Epithelial cell of esophagus (primary cell): ENCODE measurements around the gene ZSCAN1.

Experiments used
- DNase-seq: peaks from one replicate; pipeline ENCODE4 v3.0.0; 2010; ENCODE audit warnings: low read depth
- H3K4me3 ChIP-seq: 2 replicates; pipeline ENCODE4 v1.5.1; 2011; ENCODE audit warnings: mild to moderate bottlenecking, low read length, control low read depth
- TF ChIP-seq, protein P1 (sequence below): IDR thresholded peaks from 2 replicates; pipeline ENCODE4 v1.5.1; 2011; ENCODE audit warnings: low read depth, mild to moderate bottlenecking, low read length, control low read depth, inconsistent platforms; ENCODE audit not compliant: insufficient read depth; ENCODE audit errors: missing control alignments

ZSCAN1 gene

DNA sequence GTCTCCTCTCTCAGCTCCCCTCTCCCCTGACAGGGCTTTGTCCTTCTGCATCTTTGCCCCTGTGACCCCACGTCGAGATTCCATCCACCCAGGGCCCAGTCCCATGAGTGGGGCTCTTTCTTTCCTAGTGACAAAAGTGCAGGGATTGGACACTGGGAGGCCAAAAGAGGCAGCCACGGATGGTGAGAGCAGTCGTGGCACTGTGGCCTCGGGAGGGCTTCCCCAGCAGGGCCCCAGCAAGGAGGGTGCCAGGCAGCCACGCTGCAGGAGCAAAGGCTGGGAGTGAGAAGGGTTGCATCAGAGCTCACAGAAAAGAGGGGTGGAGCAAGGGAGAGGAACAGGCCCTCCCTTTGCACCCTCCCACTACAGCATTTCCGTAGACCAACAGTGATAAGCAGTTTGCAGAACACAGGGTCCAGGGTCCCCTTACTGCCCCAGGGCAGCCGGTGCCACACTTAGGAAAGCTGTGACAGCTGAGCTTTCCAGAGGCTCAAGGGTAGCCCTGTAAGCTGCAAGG is 4.9 kb downstream of the ZSCAN1 start:
- H3K4me3 ChIP-seq: no peak overlapping the region
- DNase-seq: no peak
- TF ChIP-seq, protein P1, sequence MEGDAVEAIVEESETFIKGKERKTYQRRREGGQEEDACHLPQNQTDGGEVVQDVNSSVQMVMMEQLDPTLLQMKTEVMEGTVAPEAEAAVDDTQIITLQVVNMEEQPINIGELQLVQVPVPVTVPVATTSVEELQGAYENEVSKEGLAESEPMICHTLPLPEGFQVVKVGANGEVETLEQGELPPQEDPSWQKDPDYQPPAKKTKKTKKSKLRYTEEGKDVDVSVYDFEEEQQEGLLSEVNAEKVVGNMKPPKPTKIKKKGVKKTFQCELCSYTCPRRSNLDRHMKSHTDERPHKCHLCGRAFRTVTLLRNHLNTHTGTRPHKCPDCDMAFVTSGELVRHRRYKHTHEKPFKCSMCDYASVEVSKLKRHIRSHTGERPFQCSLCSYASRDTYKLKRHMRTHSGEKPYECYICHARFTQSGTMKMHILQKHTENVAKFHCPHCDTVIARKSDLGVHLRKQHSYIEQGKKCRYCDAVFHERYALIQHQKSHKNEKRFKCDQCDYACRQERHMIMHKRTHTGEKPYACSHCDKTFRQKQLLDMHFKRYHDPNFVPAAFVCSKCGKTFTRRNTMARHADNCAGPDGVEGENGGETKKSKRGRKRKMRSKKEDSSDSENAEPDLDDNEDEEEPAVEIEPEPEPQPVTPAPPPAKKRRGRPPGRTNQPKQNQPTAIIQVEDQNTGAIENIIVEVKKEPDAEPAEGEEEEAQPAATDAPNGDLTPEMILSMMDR: no peak

DNA sequence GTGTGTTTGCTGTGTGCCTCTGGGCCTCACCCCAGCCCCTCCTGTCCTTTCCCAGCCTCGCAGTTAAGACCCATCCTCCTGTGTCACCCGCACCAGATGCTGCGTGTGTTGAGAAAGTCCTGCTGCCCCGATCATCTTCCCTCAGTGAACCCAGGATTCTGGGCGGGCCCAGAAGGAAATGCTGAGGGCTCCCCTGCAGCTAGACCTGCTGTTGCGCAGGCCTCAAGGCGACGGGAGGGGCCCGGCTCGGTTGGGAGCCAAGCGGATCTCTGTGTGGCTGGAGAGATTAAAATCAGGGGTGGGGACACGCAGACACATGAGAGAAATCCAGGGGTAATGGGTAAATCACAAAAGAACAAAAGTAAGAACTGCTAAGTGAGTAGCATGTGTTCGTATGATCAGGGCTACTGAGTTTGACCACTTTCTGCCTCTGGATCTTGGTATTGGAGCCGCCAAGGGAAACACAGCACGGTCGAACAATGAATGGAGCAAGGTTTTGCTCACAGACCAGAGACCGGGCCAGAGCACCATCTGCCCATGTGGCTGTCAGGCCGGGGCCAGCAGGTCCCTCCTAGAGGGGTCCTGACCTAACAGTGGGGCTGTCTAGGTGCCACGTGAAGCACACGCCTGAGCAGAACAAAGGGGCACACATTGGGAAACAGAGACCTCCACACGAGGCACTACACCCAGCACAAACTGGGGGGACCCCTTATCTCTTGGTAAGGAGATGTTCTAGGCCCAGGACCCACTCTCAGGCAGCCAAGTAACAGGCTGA is 7.1 kb downstream of the ZSCAN1 start:
- no peak for DNase-seq
- TF ChIP-seq, protein P1: no peak
- no peak overlapping the region for H3K4me3 ChIP-seq

DNA sequence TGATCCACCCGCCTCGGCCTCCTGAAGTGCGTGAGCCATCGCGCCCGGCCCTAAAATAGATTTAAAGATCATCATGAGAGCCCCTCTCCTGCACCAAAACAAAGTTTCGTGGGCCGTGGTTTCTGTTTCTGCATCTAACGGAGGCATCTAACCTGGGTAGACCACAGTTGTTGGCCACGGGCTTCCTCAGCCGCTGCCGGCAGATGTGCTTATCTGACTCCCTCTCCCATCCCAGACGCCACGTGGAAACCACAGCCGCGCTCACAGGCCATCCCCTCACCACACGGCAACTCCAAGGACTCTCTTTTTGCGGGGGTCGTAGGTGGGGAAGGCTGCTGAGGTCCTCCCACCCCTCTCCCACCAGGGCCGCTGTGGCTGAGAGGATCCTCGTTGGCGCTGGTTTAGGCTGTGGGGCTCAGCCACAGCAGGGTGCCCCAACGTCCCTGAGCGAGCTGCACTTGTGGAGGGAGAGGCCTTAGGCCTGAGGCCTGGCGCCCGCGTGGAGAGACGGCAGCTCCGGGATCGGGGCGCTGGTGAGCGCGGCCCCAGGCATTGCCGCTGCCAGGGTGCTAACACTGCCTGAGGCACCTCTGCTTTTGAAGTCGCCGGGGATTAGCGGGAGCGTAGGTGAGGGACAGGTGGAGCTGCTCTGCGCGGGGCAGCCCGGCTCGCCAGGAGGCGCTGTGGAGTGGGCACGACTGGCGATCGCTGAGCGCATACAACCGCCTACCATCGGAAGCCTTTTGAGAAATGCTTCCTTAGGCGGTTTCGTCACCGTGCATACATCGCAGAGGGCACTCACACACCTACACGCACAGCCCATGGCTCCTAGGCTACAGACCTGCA is 8.9 kb downstream of the ZSCAN1 start:
- H3K4me3 ChIP-seq: no peak overlapping the region
- TF ChIP-seq, protein P1: no peak

DNA sequence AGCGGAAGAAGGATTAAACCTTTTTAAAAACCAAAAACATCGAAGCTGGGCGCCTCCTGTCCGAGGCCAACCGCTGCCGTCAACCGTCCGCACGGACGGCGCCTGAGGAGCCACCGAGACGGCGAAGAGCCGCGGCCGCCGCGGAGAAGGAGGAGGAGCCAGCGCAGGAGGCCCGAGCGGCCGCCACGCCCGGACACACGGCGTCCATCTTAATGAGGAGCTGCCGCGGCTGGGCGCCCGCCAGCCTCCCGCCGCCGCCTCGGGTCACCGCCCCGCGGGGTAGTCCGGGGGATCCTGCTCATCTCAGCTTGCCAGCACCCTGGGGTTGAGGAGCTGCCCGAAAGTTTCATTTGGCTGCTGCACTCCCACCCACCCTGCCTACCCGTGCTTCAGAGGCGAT is 10.6 kb downstream of the ZSCAN1 start:
- DNase-seq: no peak
- TF ChIP-seq, protein P1: no peak
- no peak overlapping the region for H3K4me3 ChIP-seq

More for the DNA sequence above, 8.9 kb downstream of the ZSCAN1 start:
- DNase-seq: no peak

DNA sequence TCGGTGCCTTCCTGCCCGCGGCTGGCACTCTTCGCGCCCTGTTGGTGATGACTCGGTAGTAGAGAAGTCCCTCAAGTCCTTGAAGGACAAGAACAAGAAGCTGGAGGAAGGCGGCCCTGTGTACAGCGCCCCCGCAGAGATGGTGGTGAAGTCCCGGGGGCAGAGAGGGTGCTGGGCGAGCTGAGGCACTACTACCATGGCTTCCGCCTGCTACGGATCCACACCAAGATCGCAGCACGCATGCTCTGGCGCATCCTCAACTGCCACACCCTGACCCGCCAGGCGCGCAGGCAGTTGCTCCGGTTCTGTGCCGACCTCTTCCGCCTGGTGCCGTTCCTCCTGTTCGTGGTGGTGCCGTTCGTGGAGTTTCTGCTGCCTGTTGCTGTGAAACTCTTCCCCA is 11.1 kb downstream of the ZSCAN1 start:
- TF ChIP-seq, protein P1: no peak
- no peak overlapping the region for H3K4me3 ChIP-seq
- DNase-seq: no peak

DNA sequence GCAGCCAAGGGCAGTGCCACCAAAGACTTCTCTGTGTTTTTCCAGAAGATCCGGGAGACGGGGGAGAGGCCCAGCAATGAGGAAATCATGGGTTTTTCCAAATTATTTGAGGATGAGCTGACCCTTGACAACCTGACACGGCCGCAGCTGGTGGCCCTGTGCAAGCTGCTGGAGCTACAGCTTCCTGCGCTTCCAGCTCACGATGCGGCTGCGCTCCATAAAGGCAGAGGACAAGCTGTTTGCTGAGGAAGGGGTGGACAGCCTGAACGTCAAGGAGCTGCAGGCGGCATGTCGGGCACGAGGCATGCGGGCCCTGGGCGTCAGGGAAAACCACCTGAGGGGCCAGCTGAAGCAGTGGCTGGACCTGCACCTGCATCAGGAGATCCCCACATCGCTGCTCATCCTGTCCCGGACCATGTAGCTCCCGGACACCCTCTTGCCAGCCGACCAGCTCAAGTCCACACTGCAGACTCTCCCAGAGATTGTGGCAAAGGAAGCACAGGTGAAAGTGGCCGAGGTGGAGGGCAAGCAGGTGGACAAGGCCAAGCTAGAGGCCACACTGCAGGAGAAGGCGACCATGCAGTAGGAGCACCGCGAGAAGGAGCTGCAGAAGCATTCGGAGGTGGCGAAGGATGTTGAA is 11.7 kb downstream of the ZSCAN1 start:
- TF ChIP-seq, protein P1: no peak
- no peak overlapping the region for H3K4me3 ChIP-seq
- no peak for DNase-seq
